Karpas-422 (cell line): ENCODE data around the gene FAM53C. TPM values are rescaled to one million over a fixed set of nuclear protein-coding genes. Genes with fewer than 3 reads are reported as not detected.
A peak's percentile ranks its signal among the peaks of the same experiment; 100 is the strongest.
"Not testable (repeated sequence)": the region's sequence is repeated elsewhere in the genome, so short reads cannot be mapped to it uniquely, and the experiment has no call there.

ENCODE experiments used
- DNase-seq: peaks from one replicate; pipeline ENCODE4 v3.0.0-alpha.2; 2015
- H2AFZ ChIP-seq: fragments of 200-600 bp; sonication (generic); 2 replicates; pipeline ENCODE4 v1.6.1; 2014; ENCODE audit warnings: antibody characterized with exemption, low read length, mixed read lengths
- H3K27ac ChIP-seq: fragments of 200-600 bp; sonication (generic); 2 replicates; pipeline ENCODE4 v1.5.1; 2014; ENCODE audit warnings: mild to moderate bottlenecking, low read length, moderate library complexity
- H3K27me3 ChIP-seq: fragments of 200-600 bp; sonication (generic); 2 replicates; pipeline ENCODE4 v1.6.1; 2014; ENCODE audit warnings: low read length, mixed read lengths
- H3K36me3 ChIP-seq: fragments of 200-600 bp; sonication (generic); 2 replicates; pipeline ENCODE4 v1.6.1; 2014; ENCODE audit warnings: low read length, mixed read lengths; ENCODE audit not compliant: insufficient read depth
- H3K4me1 ChIP-seq: fragments of 200-600 bp; sonication (generic); 2 replicates; pipeline ENCODE4 v1.6.1; 2014; ENCODE audit warnings: mild to moderate bottlenecking, low read length, mixed read lengths
- H3K4me2 ChIP-seq: fragments of 200-600 bp; sonication (generic); 2 replicates; pipeline ENCODE4 v1.6.1; 2014; ENCODE audit warnings: low read length, low read depth, mild to moderate bottlenecking; ENCODE audit not compliant: poor library complexity, severe bottlenecking
- H3K4me3 ChIP-seq: fragments of 200-600 bp; sonication (generic); 2 replicates; pipeline ENCODE4 v1.5.1; 2014; ENCODE audit warnings: mild to moderate bottlenecking, antibody characterized with exemption, low read length, mixed read lengths
- H3K79me2 ChIP-seq: fragments of 200-600 bp; sonication (generic); 2 replicates; pipeline ENCODE4 v1.6.1; 2014; ENCODE audit warnings: mild to moderate bottlenecking, low read length, mixed read lengths
- H3K9ac ChIP-seq: fragments of 200-600 bp; sonication (generic); 2 replicates; pipeline ENCODE4 v1.6.0; 2014; ENCODE audit warnings: low read length
- H3K9me2 ChIP-seq: fragments of 200-600 bp; sonication (generic), shearing (Covaris generic); replicated peaks from 2 replicates; pipeline ENCODE4 v1.6.0; 2014; ENCODE audit warnings: mild to moderate bottlenecking, low read length, moderate library complexity; ENCODE audit not compliant: insufficient read depth
- H3K9me3 ChIP-seq: fragments of 300-700, 200-600 bp; sonication (generic); 2 replicates; pipeline ENCODE4 v1.6.1; 2014; ENCODE audit warnings: low read length, mixed read lengths
- H4K20me1 ChIP-seq: fragments of 200-600 bp; sonication (generic); 2 replicates; pipeline ENCODE4 v1.6.1; 2014; ENCODE audit warnings: mild to moderate bottlenecking, antibody characterized with exemption, low read length, low read depth; ENCODE audit not compliant: insufficient read depth
- total RNA-seq: library from RNA; depleted of rRNA; stranded (reverse); fragments of >200 nt; shearing (Covaris generic); gene quantifications from 2 replicates; pipeline ENCODE4 v1.2.3, GENCODE V29; 2014; ENCODE audit warnings: low replicate concordance; rRNA removed

Gene FAM53C
- 48.2 and 62.8 TPM in 2 replicates for total RNA-seq

- Histone ChIP-seq H3K27ac (peak within 1 kb of the TSS; percentile 72), H3K79me2 (peaks cover 43% of the 10 kb centered on the region), H2AFZ (peak within 1 kb of the TSS; percentile 83), H3K27me3 (no peaks in the 10 kb centered on the region), H3K4me1 (peaks cover 22% of the 10 kb centered on the region), H3K9ac (peak within 1 kb of the TSS; percentile 86), H3K9me3 (no peaks in the 10 kb centered on the region), H3K36me3 (peaks cover 15% of the 10 kb centered on the region), H3K4me2 (peak within 1 kb of the TSS; percentile 92), H3K9me2 (no peaks in the 10 kb centered on the region), H3K4me3 (peak within 1 kb of the TSS; percentile 85), H4K20me1 (peaks cover 18% of the 10 kb centered on the region; the same call in 1 of the 2 replicates)
- peak; percentile 97 for DNase-seq
These were observed at the start of gene FAM53C for GRCh38 chr5:138337685-138338410. TSS of gene FAM53C (plus strand) at chr5:138338266. CDS start at chr5:138341336, 3,070 bp downstream.

DNA sequence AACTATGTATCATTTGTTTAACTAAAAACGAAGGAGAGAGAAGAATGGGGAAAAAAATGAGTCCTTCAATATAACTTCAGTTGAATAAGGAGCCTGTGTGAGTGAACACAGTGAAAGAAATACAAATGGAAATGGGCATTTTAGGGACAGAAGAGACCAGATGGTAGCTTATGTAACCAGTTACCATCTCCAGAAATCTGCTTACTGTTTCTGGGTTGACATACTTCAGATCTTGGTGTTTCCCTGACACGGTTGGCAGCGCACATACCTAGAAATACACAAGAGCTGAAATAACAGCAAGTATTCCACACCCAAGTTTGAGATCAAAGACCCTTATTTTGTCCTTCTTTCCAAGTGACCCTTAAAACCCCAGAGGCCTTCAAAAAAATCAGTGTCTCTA, 48.8 kb upstream of the FAM53C start:
- H3K27me3 ChIP-seq = no peaks in the 10 kb centered on the region
- no peak for DNase-seq
- no peak overlapping the region for H3K9ac ChIP-seq
- no peak overlapping the region for H3K4me2 ChIP-seq
- peaks cover 2% of the 10 kb centered on the region; the same call in 1 of the 2 replicates for H3K36me3 ChIP-seq
- H3K27ac ChIP-seq = no peak overlapping the region
- no peak overlapping the region for H3K4me3 ChIP-seq
- H3K9me2 ChIP-seq = 0 out of 2 replicates have a peak, but pooled peaks cover 3% of the 10 kb centered on the region
- no peaks in the 10 kb centered on the region for H3K79me2 ChIP-seq
- peaks cover 4% of the 10 kb centered on the region for H3K4me1 ChIP-seq
- H3K9me3 ChIP-seq = no peaks in the 10 kb centered on the region
- H4K20me1 ChIP-seq = no peaks in the 10 kb centered on the region
- no peak overlapping the region for H2AFZ ChIP-seq

- no peak overlapping the region for H3K4me2 ChIP-seq
- H3K9ac ChIP-seq = no peak overlapping the region
- no peak overlapping the region for H3K4me3 ChIP-seq
- H3K9me3 ChIP-seq = no peaks in the 10 kb centered on the region
- peaks cover 26% of the 10 kb centered on the region for H3K4me1 ChIP-seq
- no peak overlapping the region for H3K27ac ChIP-seq
- H3K9me2 ChIP-seq = no peaks in the 10 kb centered on the region
- no peaks in the 10 kb centered on the region for H3K27me3 ChIP-seq
- no peaks in the 10 kb centered on the region for H3K79me2 ChIP-seq
- H3K36me3 ChIP-seq = no peaks in the 10 kb centered on the region
- no peak for DNase-seq
- H4K20me1 ChIP-seq = no peaks in the 10 kb centered on the region
- no peak overlapping the region for H2AFZ ChIP-seq
These were observed 34.7 kb upstream of the FAM53C start for GRCh38 chr5:138303372-138303771.

- Histone ChIP-seq H3K27me3 (no peaks in the 10 kb centered on the region), H3K27ac (peak overlapping the region; percentile 49), H3K79me2 (no peaks in the 10 kb centered on the region), H3K36me3 (no peaks in the 10 kb centered on the region), H4K20me1 (no peaks in the 10 kb centered on the region), H3K4me3 (no peak overlapping the region), H2AFZ (no peak overlapping the region), H3K9ac (no peak overlapping the region), H3K4me2 (no peak overlapping the region), H3K9me2 (no peaks in the 10 kb centered on the region), H3K9me3 (no peaks in the 10 kb centered on the region), H3K4me1 (peaks cover 30% of the 10 kb centered on the region)
- DNase-seq = peak; percentile 53
These were observed 32.3 kb upstream of the FAM53C start for GRCh38 chr5:138305797-138306196.

DNA sequence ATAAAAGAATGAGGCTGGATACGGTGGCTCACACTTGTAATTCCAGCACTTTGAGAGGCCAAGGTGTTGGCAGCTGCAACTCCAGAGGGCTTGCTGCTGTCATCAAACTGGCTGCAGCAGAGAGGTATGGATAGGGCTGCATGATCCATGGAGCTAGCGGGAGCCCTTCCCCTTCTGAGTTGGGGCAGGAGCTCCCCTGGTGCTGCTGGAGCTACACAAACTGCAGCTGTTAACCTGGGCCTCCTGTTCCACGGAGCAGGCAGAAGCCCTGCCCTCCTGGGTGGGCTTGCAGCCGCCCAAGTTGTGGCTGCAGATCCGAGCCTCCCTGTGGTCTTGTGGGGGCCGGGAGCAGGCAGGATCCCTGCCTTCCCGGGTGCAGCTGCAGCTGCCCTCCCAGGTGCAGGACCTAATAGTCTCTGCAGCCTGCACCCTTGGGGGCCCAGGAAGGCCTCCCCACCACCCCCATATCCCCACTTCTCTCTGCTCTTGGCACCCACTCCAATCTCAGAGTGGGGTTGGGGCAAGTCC, 22.3 kb upstream of the FAM53C start:
- no peak for DNase-seq
- Histone ChIP-seq H3K4me3 (no peak overlapping the region), H3K79me2 (no peaks in the 10 kb centered on the region), H4K20me1 (no peaks in the 10 kb centered on the region), H3K27me3 (no peaks in the 10 kb centered on the region), H3K9ac (no peak overlapping the region), H3K9me2 (no peaks in the 10 kb centered on the region), H2AFZ (no peak overlapping the region), H3K9me3 (no peaks in the 10 kb centered on the region), H3K4me2 (no peak overlapping the region), H3K36me3 (0 out of 2 replicates have a peak, but pooled peaks cover 8% of the 10 kb centered on the region), H3K4me1 (peaks cover 3% of the 10 kb centered on the region; the same call in 1 of the 2 replicates), H3K27ac (no peak overlapping the region)

DNA sequence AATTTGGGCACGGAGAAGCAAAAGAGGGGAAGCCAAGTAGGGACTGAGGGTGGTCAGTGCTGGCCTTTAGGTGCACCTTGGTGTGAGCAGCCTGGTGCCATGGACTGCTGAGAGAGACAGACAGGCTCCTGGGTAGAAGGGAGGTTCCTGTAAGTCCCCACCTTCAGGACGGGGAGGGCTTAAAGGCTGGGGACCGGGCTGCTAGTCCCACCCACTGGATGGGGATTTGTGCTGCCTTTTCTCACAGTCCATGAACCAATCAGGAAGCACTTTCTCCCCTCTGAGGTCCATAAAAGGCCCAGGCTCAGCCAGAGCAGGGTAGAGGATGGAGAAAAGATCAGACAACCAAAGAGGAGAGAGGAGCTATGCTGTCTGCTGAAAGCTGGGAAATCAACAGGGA, 21.7 kb upstream of the FAM53C start:
- no peak overlapping the region for H3K4me3 ChIP-seq
- H3K27ac ChIP-seq = no peak overlapping the region
- peaks cover 3% of the 10 kb centered on the region; the same call in 1 of the 2 replicates for H3K4me1 ChIP-seq
- peak; percentile 56 for DNase-seq
- no peak overlapping the region for H3K9ac ChIP-seq
- H4K20me1 ChIP-seq = no peaks in the 10 kb centered on the region
- no peak overlapping the region for H3K4me2 ChIP-seq
- H3K27me3 ChIP-seq = no peaks in the 10 kb centered on the region
- H3K36me3 ChIP-seq = 0 out of 2 replicates have a peak, but pooled peaks cover 8% of the 10 kb centered on the region
- no peaks in the 10 kb centered on the region for H3K9me3 ChIP-seq
- no peak overlapping the region for H2AFZ ChIP-seq
- H3K9me2 ChIP-seq = no peaks in the 10 kb centered on the region
- H3K79me2 ChIP-seq = no peaks in the 10 kb centered on the region

DNA sequence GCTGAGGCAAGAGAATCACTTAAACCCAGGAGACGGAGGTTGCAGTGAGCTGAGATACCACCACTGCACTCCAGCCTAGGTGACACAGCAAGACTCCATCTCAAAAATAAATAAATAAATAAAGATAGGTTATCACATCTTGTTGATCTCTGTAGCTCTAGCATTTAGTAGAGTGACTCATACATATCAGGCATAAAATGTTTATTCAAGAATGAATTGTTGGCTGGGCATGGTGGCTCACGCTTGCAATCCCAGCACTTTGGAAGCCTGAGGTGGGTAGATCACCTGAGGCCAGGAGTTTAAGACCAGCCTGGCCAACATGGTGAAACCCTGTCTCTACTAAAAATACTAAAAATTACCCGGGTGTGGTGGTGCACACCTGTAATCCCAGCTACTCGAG, 19.9 kb upstream of the FAM53C start:
- H3K27ac ChIP-seq, H4K20me1 ChIP-seq, H3K9me2 ChIP-seq, H3K4me2 ChIP-seq, DNase-seq, H3K36me3 ChIP-seq, H3K9ac ChIP-seq, H3K4me1 ChIP-seq, H3K4me3 ChIP-seq, H3K27me3 ChIP-seq, H3K9me3 ChIP-seq, H3K79me2 ChIP-seq, H2AFZ ChIP-seq: not testable (repeated sequence)

DNA sequence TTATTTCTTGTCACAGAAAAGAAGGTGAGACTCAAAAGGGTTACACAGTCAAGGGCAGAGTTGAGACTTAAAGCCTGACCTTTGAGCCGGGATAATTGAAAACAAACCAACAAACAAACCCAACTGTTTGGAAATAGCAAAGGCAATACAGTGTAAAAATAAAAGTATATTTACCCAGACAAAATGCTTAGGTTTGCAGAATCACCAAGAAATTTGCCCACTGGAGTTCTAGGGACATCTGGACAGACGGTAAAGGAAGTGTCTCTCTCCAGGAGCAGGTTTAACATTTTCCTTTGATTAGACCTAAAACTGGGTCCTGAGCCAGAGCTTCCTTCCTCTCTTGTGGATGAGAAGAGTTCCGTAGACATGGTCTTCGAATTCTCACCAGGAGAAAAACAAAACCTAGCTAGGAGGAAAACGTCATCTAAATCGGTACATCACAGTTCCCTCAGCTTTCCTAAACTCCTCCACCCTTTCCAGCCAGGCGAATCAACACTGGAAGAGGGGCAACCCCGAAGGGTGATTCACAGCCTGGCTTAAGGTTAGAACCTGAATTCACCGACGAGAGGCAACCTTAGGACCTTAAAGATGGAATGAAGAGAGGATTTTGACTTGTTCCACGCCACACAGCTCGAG, 7.1 kb upstream of the FAM53C start:
- no peak for DNase-seq
- Histone ChIP-seq H3K4me2 (peak overlapping the region; percentile 95), H3K79me2 (peaks cover 15% of the 10 kb centered on the region), H3K9ac (peak overlapping the region; percentile 80), H4K20me1 (no peaks in the 10 kb centered on the region), H3K27me3 (no peaks in the 10 kb centered on the region), H2AFZ (peak overlapping the region; percentile 67), H3K4me1 (peaks cover 21% of the 10 kb centered on the region), H3K9me3 (no peaks in the 10 kb centered on the region), H3K36me3 (no peaks in the 10 kb centered on the region), H3K4me3 (peak overlapping the region; percentile 93), H3K27ac (peak overlapping the region; percentile 23; the same call in 1 of the 2 replicates), H3K9me2 (no peaks in the 10 kb centered on the region)
